Measurements from ENCODE around the gene GPR157.

DNA sequence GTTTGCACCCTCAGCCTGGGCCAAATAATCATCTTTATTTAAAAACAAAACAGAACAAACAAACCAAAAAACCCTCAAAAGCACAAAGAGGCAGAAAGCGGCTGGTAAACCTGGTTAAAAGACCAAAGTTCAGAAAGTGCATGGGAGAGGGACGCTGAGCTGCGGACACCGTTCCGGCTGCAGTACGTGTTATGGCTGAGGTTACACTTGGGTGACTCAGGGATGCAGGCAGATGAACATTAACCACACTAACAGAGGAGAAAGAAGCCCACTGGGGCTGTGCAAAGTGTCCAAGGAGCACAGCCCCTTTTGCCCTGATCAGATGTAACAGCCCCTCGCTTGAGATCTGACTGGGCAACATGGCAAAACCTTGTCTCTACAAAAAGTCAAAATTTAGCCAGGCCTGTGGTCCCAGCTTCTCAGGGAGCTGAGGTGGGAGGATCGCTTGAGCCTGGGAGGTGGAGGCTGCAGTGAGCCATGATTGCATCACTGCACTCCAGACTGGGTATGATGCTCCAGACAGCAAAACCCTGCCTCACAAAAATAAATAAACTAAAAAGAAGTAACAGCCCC lies 28.3 kb downstream of the GPR157 start:
- TF ChIP-seq, protein P1, sequence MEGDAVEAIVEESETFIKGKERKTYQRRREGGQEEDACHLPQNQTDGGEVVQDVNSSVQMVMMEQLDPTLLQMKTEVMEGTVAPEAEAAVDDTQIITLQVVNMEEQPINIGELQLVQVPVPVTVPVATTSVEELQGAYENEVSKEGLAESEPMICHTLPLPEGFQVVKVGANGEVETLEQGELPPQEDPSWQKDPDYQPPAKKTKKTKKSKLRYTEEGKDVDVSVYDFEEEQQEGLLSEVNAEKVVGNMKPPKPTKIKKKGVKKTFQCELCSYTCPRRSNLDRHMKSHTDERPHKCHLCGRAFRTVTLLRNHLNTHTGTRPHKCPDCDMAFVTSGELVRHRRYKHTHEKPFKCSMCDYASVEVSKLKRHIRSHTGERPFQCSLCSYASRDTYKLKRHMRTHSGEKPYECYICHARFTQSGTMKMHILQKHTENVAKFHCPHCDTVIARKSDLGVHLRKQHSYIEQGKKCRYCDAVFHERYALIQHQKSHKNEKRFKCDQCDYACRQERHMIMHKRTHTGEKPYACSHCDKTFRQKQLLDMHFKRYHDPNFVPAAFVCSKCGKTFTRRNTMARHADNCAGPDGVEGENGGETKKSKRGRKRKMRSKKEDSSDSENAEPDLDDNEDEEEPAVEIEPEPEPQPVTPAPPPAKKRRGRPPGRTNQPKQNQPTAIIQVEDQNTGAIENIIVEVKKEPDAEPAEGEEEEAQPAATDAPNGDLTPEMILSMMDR (IDR thresholded peaks at IDR 0.05) = no peak
- no peak for TF ChIP-seq POLR2A (IDR thresholded peaks at IDR 0.05)

Data from vagina (tissue), 2 donors.